Measurements from ENCODE around the gene FRMD4A. TPM values are rescaled to one million over a fixed set of nuclear protein-coding genes. Genes with fewer than 3 reads are reported as not detected.

The FRMD4A gene
- total and polyA plus RNA-seq, 3 donors from 2014 or later, result 15.0 to 20.8 (median 18.7) TPM

DNA sequence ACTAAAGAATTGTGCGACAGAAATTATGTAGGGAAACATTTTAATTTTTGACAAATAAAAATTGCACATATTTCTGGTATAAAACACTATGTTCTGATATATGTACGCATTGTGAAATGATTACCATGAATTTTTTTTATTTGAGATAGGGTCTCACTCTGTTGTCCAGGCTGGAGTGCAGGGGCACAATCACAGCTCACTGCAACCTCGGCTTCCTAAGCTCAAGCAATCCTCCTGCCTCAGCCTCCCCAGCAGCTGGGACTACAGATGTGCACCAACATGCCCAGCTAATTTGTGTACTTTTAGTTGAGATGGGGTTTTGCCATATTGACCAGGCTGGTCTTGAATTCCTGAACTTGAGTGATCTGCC is 149.2 kb downstream of the FRMD4A start:
- TF ChIP-seq CTCF (IDR thresholded peaks at IDR 0.05) (no peak), POLR2A (IDR thresholded peaks at IDR 0.05) (no peak)
- 68 to 77% methylated on average over 3 of the region's 3 CpGs for WGBS, 2 donors
- intact Hi-C loops (cut with DNase I; ENCODE audit: low total_unique reads), result no loop called here

GRCh38 chr10:14180911-14181566 is 149.7 kb downstream of the FRMD4A start:
- Histone ChIP-seq H3K9me3 (no peaks in the 10 kb centered on the region), H3K36me3 (ENCODE audit: low read depth, missing control alignments) (no peaks in the 10 kb centered on the region), H3K4me3 (no peak overlapping the region), H3K27me3 (no peaks in the 10 kb centered on the region), H3K4me1 (no peaks in the 10 kb centered on the region), H3K27ac (no peak overlapping the region)
- DNase-seq, result no peak
- WGBS, 2 donors, result 34 to 42% methylated on average over 13 of the region's 13 CpGs
- intact Hi-C loops (cut with DNase I; ENCODE audit: low total_unique reads), result no loop called here
- TF ChIP-seq POLR2A (IDR thresholded peaks at IDR 0.05), result no peak
- no peak for TF ChIP-seq CTCF (IDR thresholded peaks at IDR 0.05)

More for the DNA sequence above, 149.2 kb downstream of the FRMD4A start:
- H3K4me3 ChIP-seq, result no peak overlapping the region
- no peak overlapping the region for H3K27ac ChIP-seq
- no peak for DNase-seq
- H3K36me3 ChIP-seq (ENCODE audit: low read depth, missing control alignments), result no peaks in the 10 kb centered on the region
- H3K9me3 ChIP-seq, result no peaks in the 10 kb centered on the region
- no peaks in the 10 kb centered on the region for H3K27me3 ChIP-seq
- H3K4me1 ChIP-seq, result no peaks in the 10 kb centered on the region

DNA sequence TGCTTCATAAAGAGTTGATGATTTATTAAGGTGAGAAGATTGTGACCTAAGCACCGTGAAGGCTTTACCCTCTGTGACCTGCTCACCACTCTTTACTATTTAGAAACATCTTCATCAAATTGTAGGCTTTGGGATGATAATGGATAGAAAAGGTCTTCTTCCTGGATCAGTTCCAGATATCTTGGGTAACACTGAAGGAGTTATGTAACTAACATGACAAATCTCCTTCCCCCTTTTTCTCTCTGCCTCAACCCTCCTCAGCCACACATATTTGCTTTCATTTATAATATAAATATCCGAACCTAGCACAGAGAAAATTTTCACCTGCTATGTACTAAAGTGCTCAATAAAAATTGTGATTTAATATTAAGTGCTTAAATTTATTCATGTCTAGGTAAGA is 151.5 kb downstream of the FRMD4A start:
- no peak overlapping the region for H3K4me3 ChIP-seq
- 45 to 46% methylated on average over 2 of the region's 2 CpGs for WGBS, 2 donors
- TF ChIP-seq POLR2A (IDR thresholded peaks at IDR 0.05), result no peak
- H3K36me3 ChIP-seq (ENCODE audit: low read depth, missing control alignments), result no peaks in the 10 kb centered on the region
- DNase-seq, result no peak
- no peaks in the 10 kb centered on the region for H3K9me3 ChIP-seq
- no peak overlapping the region for H3K27ac ChIP-seq
- no peaks in the 10 kb centered on the region for H3K27me3 ChIP-seq
- intact Hi-C loops (cut with DNase I; ENCODE audit: low total_unique reads), result no loop called here
- peaks cover 2% of the 10 kb centered on the region for H3K4me1 ChIP-seq

- Histone ChIP-seq H3K4me3 (peak overlapping the region in 1 of 2 donors; percentile 17), H3K27me3 (no peaks in the 10 kb centered on the region), H3K27ac (no peak overlapping the region), H3K4me1 (peaks cover 6% of the 10 kb centered on the region), H3K9me3 (no peaks in the 10 kb centered on the region), H3K36me3 (ENCODE audit: low read depth, missing control alignments) (no peaks in the 10 kb centered on the region)
- 1 to 2% methylated on average over 30 to 32 of the region's 32 CpGs for WGBS, 2 donors
- TF ChIP-seq POLR2A (IDR thresholded peaks at IDR 0.05) (no peak), CTCF (IDR thresholded peaks at IDR 0.05) (no peak)
- no peak for DNase-seq
- intact Hi-C loops (cut with DNase I; ENCODE audit: low total_unique reads), result no loop called here
These were observed 156.8 kb downstream of the FRMD4A start for GRCh38 chr10:14173706-14174594.

DNA sequence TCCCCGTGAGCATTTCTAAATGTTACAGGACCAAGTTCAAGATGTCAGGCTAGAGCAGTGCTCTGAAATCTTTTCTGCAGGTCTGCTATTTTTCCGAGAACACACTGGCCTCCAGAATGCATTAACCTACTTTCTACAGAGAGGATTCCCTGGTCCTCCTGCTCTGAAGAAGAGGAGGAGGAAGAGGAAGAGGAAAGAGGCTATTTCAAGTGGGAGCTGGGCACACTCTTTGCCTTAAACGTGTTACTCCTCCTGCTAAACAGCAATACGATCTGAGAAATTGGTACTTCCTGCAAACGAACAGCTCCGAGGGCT is 157.4 kb downstream of the FRMD4A start:
- intact Hi-C loops (cut with DNase I; ENCODE audit: low total_unique reads), result no loop called here
- Histone ChIP-seq H3K36me3 (ENCODE audit: low read depth, missing control alignments) (no peaks in the 10 kb centered on the region), H3K4me3 (peak overlapping the region in 1 of 2 donors; percentile 17), H3K9me3 (no peaks in the 10 kb centered on the region), H3K4me1 (peaks cover 6% of the 10 kb centered on the region), H3K27ac (no peak overlapping the region), H3K27me3 (no peaks in the 10 kb centered on the region)
- 0% methylated on average over 6 of the region's 6 CpGs for WGBS, 2 donors
- no peak for TF ChIP-seq CTCF (IDR thresholded peaks at IDR 0.05)
- no peak for TF ChIP-seq POLR2A (IDR thresholded peaks at IDR 0.05)
- no peak for DNase-seq

All from testis (tissue), 3 donors.